IMR-90 (cell line): ENCODE measurements around the gene SCIN. TPM values are rescaled to one million over a fixed set of nuclear protein-coding genes. Genes with fewer than 3 reads are reported as not detected.

Experiments
- ATAC-seq: fragments of 200-7000 bp; cut with Tn5 transposase; 2 replicates; pipeline ENCODE4 v1.9.1; 2020; ENCODE audit warnings: low read depth, mild to moderate bottlenecking, moderate library complexity
- BruUV-seq: library from RNA; stranded (reverse); fragments of 400-500 nt; replicated peaks from 2 replicates; lab custom pipeline; 2021; lab: Mats Ljungman, UMichigan
- CTCF ChIA-PET: fragments of 300-600 bp; formaldehyde crosslinking; extraction: SDS; loops from one replicate; lab custom pipeline; 2021; ENCODE audit warnings: antibody characterized with exemption; lab: Yijun Ruan, JAX
- POLR2A ChIA-PET: fragments of 300-600 bp; sonication (Branson Sonifier 250); formaldehyde crosslinking; loops from one replicate; lab custom pipeline; 2022; ENCODE audit warnings: antibody characterized with exemption; ENCODE audit not compliant: unreplicated experiment; lab: Charles Lee
- DNase-seq: peaks from one replicate; pipeline ENCODE4 v3.0.0; 2013
- H2AFZ ChIP-seq: replicated peaks from 2 replicates; pipeline ENCODE3; 2013; ENCODE audit warnings: low read length, mild to moderate bottlenecking; ENCODE audit not compliant: poor library complexity
- H2AK5ac ChIP-seq: 2 replicates; pipeline ENCODE4 v1.6.1; 2013; ENCODE audit warnings: low read depth, low read length, inconsistent platforms
- H2AK9ac ChIP-seq: replicated peaks from 2 replicates; pipeline ENCODE3; 2013; ENCODE audit warnings: mild to moderate bottlenecking, low read depth, low read length, moderate library complexity; ENCODE audit not compliant: poor library complexity
- H2BK120ac ChIP-seq: 2 replicates; pipeline ENCODE4 v1.6.1; 2013; ENCODE audit warnings: low read depth, low read length, inconsistent platforms
- H2BK15ac ChIP-seq: 3 replicates; pipeline ENCODE4 v1.6.1; 2013; ENCODE audit warnings: low read depth, low read length, inconsistent platforms
- H2BK20ac ChIP-seq: 2 replicates; pipeline ENCODE4 v1.6.1; 2013; ENCODE audit warnings: low read depth, mild to moderate bottlenecking, inconsistent platforms, low read length, moderate library complexity
- H2BK5ac ChIP-seq: 2 replicates; pipeline ENCODE4 v1.6.1; 2013; ENCODE audit warnings: mild to moderate bottlenecking, low read depth, low read length, inconsistent platforms; ENCODE audit not compliant: poor library complexity, severe bottlenecking
- H3K14ac ChIP-seq: replicated peaks from 2 replicates; pipeline ENCODE4 v1.6.1; 2013; ENCODE audit warnings: low read depth, low read length, inconsistent platforms
- H3K18ac ChIP-seq: 2 replicates; pipeline ENCODE4 v1.6.1; 2013; ENCODE audit warnings: low read depth, low read length, control low read depth
- H3K23ac ChIP-seq: 2 replicates; pipeline ENCODE4 v1.6.1; 2013; ENCODE audit warnings: low read depth, low read length, inconsistent platforms
- H3K27ac ChIP-seq: 2 replicates; pipeline ENCODE4 v1.5.1; 2013; ENCODE audit warnings: mild to moderate bottlenecking, control low read depth, low read length; ENCODE audit not compliant: insufficient read depth
- H3K27me3 ChIP-seq: 2 replicates; pipeline ENCODE4 v1.6.1; 2013; ENCODE audit warnings: low read length; ENCODE audit not compliant: control insufficient read depth, insufficient read depth
- H3K36me3 ChIP-seq: 2 replicates; pipeline ENCODE4 v1.6.1; 2013; ENCODE audit warnings: low read length, mixed read lengths; ENCODE audit not compliant: control insufficient read depth, insufficient read depth
- H3K4ac ChIP-seq: 2 replicates; pipeline ENCODE4 v1.6.1; 2013; ENCODE audit warnings: low read depth, low read length, inconsistent platforms
- H3K4me1 ChIP-seq: 2 replicates; pipeline ENCODE4 v1.6.1; 2013; ENCODE audit warnings: low read length, mixed read lengths; ENCODE audit not compliant: control insufficient read depth, insufficient read depth
- H3K4me2 ChIP-seq: 2 replicates; pipeline ENCODE4 v1.6.1; 2013; ENCODE audit warnings: low read depth, mild to moderate bottlenecking, control low read depth, low read length, moderate library complexity
- H3K4me3 ChIP-seq: 2 replicates; pipeline ENCODE4 v1.5.1; 2013; ENCODE audit warnings: low read depth, mild to moderate bottlenecking, control low read depth, low read length, moderate library complexity; ENCODE audit not compliant: insufficient read depth
- H3K56ac ChIP-seq: 2 replicates; pipeline ENCODE4 v1.6.1; 2013; ENCODE audit warnings: low read length, inconsistent platforms; ENCODE audit not compliant: insufficient read depth; ENCODE audit errors: extremely low read depth
- H3K79me1 ChIP-seq, 2 experiments: 2 replicates each; pipeline ENCODE4 v1.6.1; 2013; ENCODE audit warnings: low read length in 2 of 2, inconsistent platforms in 1 of 2, low read depth in 1 of 2
- H3K9ac ChIP-seq: 2 replicates; pipeline ENCODE4 v1.6.1; 2013; ENCODE audit warnings: low read depth, low read length, control low read depth
- H3K9me1 ChIP-seq: 2 replicates; pipeline ENCODE4 v1.6.1; 2013; ENCODE audit warnings: low read length, inconsistent platforms; ENCODE audit not compliant: insufficient read depth
- H3K9me3 ChIP-seq: 2 replicates; pipeline ENCODE4 v1.6.1; 2013; ENCODE audit warnings: low read length; ENCODE audit not compliant: control insufficient read depth, insufficient read depth
- H4K20me1 ChIP-seq: 2 replicates; pipeline ENCODE4 v1.6.1; 2013; ENCODE audit warnings: low read length, inconsistent platforms; ENCODE audit not compliant: insufficient read depth
- H4K5ac ChIP-seq: 2 replicates; pipeline ENCODE4 v1.6.1; 2013; ENCODE audit warnings: mild to moderate bottlenecking, low read depth, low read length, control low read depth
- H4K8ac ChIP-seq, 2 experiments: 2 replicates each; pipeline ENCODE4 v1.6.1; 2013; ENCODE audit warnings: low read depth in 2 of 2, low read length in 2 of 2, control low read depth in 1 of 2, inconsistent platforms in 1 of 2
- H4K91ac ChIP-seq: 2 replicates; pipeline ENCODE4 v1.6.1; 2013; ENCODE audit warnings: low read depth, low read length, inconsistent platforms; ENCODE audit not compliant: insufficient read depth
- RAD21 ChIP-seq: IDR thresholded peaks from 2 replicates; pipeline ENCODE4 v1.6.1; 2012; ENCODE audit warnings: low read length, improper control_type of control experiment
- RFX5 ChIP-seq: IDR thresholded peaks from 2 replicates; pipeline ENCODE4 v1.8.0; 2012; ENCODE audit warnings: low read depth, mild to moderate bottlenecking, low read length, moderate library complexity
- SMC3 ChIP-seq: fragments of 150-350 bp; IDR thresholded peaks from 2 replicates; pipeline ENCODE4 v1.6.1; 2016; ENCODE audit warnings: low read depth, mild to moderate bottlenecking, antibody characterized with exemption, low read length, moderate library complexity
- WGBS, 2 experiments: methylation state at CpG; one replicate each; pipeline versions ENCODE4 v1.1.5 to v1.1.7; 2013; ENCODE audit warnings: missing lambda C conversion rate in 2 of 2; ENCODE audit not compliant: insufficient read length in 1 of 2; ENCODE audit errors: extremely low coverage in 2 of 2; 5-methylcytosine and 5-hydroxymethylcytosine counted together
- dilution Hi-C: fragments of 300-500 bp; cut with HindIII; formaldehyde crosslinking; loops from one replicate; pipeline ENCODE4 v1.14.3; 2018; ENCODE audit warnings: low sequenced_read_pairs; ENCODE audit not compliant: unreplicated experiment
- in situ Hi-C: fragments of 300-500 bp; cut with MboI; formaldehyde crosslinking; loops from 3 replicates; pipeline ENCODE4 v1.14.3; 2019; ENCODE audit warnings: low sequenced_read_pairs, inconsistent platforms, mixed read lengths
- intact Hi-C: fragments of 100-400 bp; cut with micrococcal nuclease; formaldehyde crosslinking; loops from 2 replicates; pipeline ENCODE4 v1.10.0; 2022
- polyA plus RNA-seq, 3 experiments: library from polyadenylated mRNA; depleted of rRNA; stranded (reverse); fragments of >200 nt; gene quantifications; 2 replicates each; pipeline ENCODE4 v1.2.3, GENCODE V29; 2012; ENCODE audit warnings: low replicate concordance in 1 of 3
- total RNA-seq: library from RNA; depleted of rRNA; stranded (reverse); fragments of >200 nt; gene quantifications from 2 replicates; pipeline ENCODE4 v1.2.3, GENCODE V29; 2012

The SCIN gene
- total and polyA plus RNA-seq, 2 of the 4 experiments (the other 2 are of a cell fraction) = under 0.01 to 0.05 TPM

DNA sequence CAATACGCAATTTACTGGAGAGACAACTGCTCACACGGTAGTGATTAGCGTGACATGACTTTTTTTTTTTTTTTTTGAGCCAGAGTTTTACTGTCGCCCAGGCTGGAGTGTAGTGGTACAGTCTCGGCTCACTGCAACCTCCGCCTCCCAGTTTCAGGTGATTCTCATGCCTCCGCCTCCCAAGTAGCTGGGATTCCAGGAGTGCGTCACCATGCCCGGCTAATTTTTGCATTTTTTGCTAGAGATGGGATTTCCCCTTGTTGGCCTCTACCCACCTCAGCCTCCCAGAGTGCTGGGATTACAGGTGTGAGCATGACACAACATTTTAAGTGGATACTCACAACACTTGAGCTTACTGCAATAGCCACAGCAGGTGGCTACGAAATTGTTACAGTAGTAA, 128.8 kb downstream of the SCIN start:
- H3K18ac ChIP-seq = no peak overlapping the region
- peaks cover 2% of the 10 kb centered on the region; the same call in 1 of the 2 replicates for H3K9me3 ChIP-seq
- H3K36me3 ChIP-seq = no peaks in the 10 kb centered on the region
- dilution Hi-C loops = no loop called here
- H3K14ac ChIP-seq = no peak overlapping the region
- no peaks in the 10 kb centered on the region for H3K9me1 ChIP-seq
- H3K23ac ChIP-seq = no peak overlapping the region
- H3K4me1 ChIP-seq = no peaks in the 10 kb centered on the region
- DNase-seq = no peak
- intact Hi-C loops = no loop called here
- H2BK20ac ChIP-seq = no peak overlapping the region
- no peak overlapping the region for H2AK5ac ChIP-seq
- H3K56ac ChIP-seq = no peak overlapping the region
- H2AK9ac ChIP-seq = no peak overlapping the region
- no peak overlapping the region for H3K27ac ChIP-seq
- no peak overlapping the region for H4K5ac ChIP-seq
- no peak overlapping the region for H2AFZ ChIP-seq
- H3K4me3 ChIP-seq = no peak overlapping the region
- no peak overlapping the region for H3K9ac ChIP-seq
- H4K20me1 ChIP-seq = no peaks in the 10 kb centered on the region
- no peak overlapping the region for H2BK120ac ChIP-seq
- ATAC-seq = no peak
- no peak overlapping the region for H2BK5ac ChIP-seq
- CTCF ChIA-PET = no interaction called here
- H3K79me1 ChIP-seq = no peaks in the 10 kb centered on the region
- H3K27me3 ChIP-seq = no peaks in the 10 kb centered on the region
- H2BK15ac ChIP-seq = no peak overlapping the region
- no peak overlapping the region for H3K4me2 ChIP-seq
- in situ Hi-C loops = loop anchor here (25.0 kb wide), 1 partner anchor 413 kb away; no protein-coding TSS in a partner anchor
- POLR2A ChIA-PET = no interaction called here
- TF ChIP-seq SMC3 = no peak
- TF ChIP-seq RFX5 = no peak
- no peak for TF ChIP-seq RAD21
- no peak overlapping the region for H4K8ac ChIP-seq
- H4K91ac ChIP-seq = no peak overlapping the region
- 100% methylated on average over 3 of the region's 10 CpGs; no CpG with 5 or more reads in 1 of the 2 experiments for WGBS, 2 experiments
- no peak overlapping the region for H3K4ac ChIP-seq
- BruUV-seq = no TSS peak
